HepG2 (cell line): ENCODE measurements around the gene GNAI2. TPM values are rescaled to one million over a fixed set of nuclear protein-coding genes. Genes with fewer than 3 reads are reported as not detected.

ENCODE experiments used
- ATF7 ChIP-seq, 2 experiments: fragments of 450-650 bp in 1 of 2; sonication (generic) in 1 of 2; formaldehyde crosslinking in 1 of 2; IDR thresholded peaks; 2 replicates each; pipeline versions ENCODE4 v1.4.0 to v1.6.1; 2016 to 2020; ENCODE audit warnings: antibody characterized with exemption in 1 of 2, mild to moderate bottlenecking in 1 of 2, missing genetic modification reagents in 1 of 2
- DNMT3B ChIP-seq: conservative IDR thresholded peaks from 2 replicates; pipeline ENCODE4 v1.6.1; 2016; ENCODE audit warnings: missing biosample characterization, control low read depth
- GZF1 ChIP-seq: sonication (generic); formaldehyde crosslinking; IDR thresholded peaks from 2 replicates; pipeline ENCODE4 v1.5.1; 2020; ENCODE audit warnings: mild to moderate bottlenecking, missing genetic modification reagents
- JUNB ChIP-seq: sonication (generic); formaldehyde crosslinking; IDR thresholded peaks from 2 replicates; pipeline ENCODE4 v1.8.0; 2022; ENCODE audit warnings: missing genetic modification reagents, mild to moderate bottlenecking, borderline replicate concordance
- LRRFIP1 ChIP-seq: sonication (generic); formaldehyde crosslinking; conservative IDR thresholded peaks from 2 replicates; pipeline ENCODE4 v1.4.0; 2020; ENCODE audit warnings: missing genetic modification reagents
- MYPOP ChIP-seq: sonication (generic); formaldehyde crosslinking; IDR thresholded peaks from 2 replicates; pipeline ENCODE4 v1.8.1; 2023; ENCODE audit warnings: mild to moderate bottlenecking, moderate library complexity, missing genetic modification reagents
- RXRA ChIP-seq: sonication (generic); formaldehyde crosslinking; IDR thresholded peaks from 2 replicates; pipeline ENCODE4 v1.5.1; 2020; ENCODE audit warnings: missing genetic modification reagents
- SNAPC4 ChIP-seq: sonication (generic); formaldehyde crosslinking; IDR thresholded peaks from 2 replicates; pipeline ENCODE4 v1.4.0; 2020; ENCODE audit warnings: mild to moderate bottlenecking, missing genetic modification reagents
- ZBTB4 ChIP-seq: sonication (generic); formaldehyde crosslinking; IDR thresholded peaks from 2 replicates; pipeline ENCODE4 v1.4.0; 2020; ENCODE audit warnings: missing genetic modification reagents, mild to moderate bottlenecking, borderline replicate concordance
- ZBTB8A ChIP-seq: sonication (generic); formaldehyde crosslinking; IDR thresholded peaks from 2 replicates; pipeline ENCODE4 v1.4.0; 2020; ENCODE audit warnings: mild to moderate bottlenecking, low read depth, missing genetic modification reagents, borderline replicate concordance
- ZHX1 ChIP-seq: sonication (generic); formaldehyde crosslinking; IDR thresholded peaks from 2 replicates; pipeline ENCODE4 v1.8.1; 2022; ENCODE audit warnings: low read depth, mild to moderate bottlenecking, missing genetic modification reagents
- ZNF331 ChIP-seq: sonication (generic); formaldehyde crosslinking; IDR thresholded peaks from 2 replicates; pipeline ENCODE4 v1.4.0; 2020; ENCODE audit warnings: missing genetic modification reagents
- ZNF557 ChIP-seq: sonication (generic); formaldehyde crosslinking; IDR thresholded peaks from 2 replicates; pipeline ENCODE4 v1.4.0; 2020; ENCODE audit warnings: missing genetic modification reagents
- polyA plus RNA-seq, 8 experiments: library from polyadenylated mRNA; depleted of rRNA in 3 of 8; stranded (reverse) in 7 of 8; unstranded in 1 of 8; fragments of >200 nt; fragmentation: Illumina TruSeq in 4 of 8; extraction: Trizol in 4 of 8; gene quantifications; 2 replicates each; pipeline versions ENCODE4 v1.2.1 to v1.2.3, GENCODE V29; 2011 to 2016; ENCODE audit warnings: low read depth in 4 of 8, missing spikeins in 1 of 8, mixed read lengths in 1 of 8; ENCODE audit not compliant: insufficient read depth in 1 of 8
- total RNA-seq, 5 experiments: library from RNA; depleted of rRNA; stranded (reverse); fragments of >200 nt; fragmentation: Illumina TruSeq; extraction: Trizol; gene quantifications; 2 replicates each; pipeline ENCODE4 v1.2.3, GENCODE V29; 2016; ENCODE audit warnings: low read depth in 1 of 5

GNAI2 gene
- total and polyA plus RNA-seq, 2 of the 13 experiments (the other 11 are each of a cell fraction or from before 2014, with no cell fraction given): 51.1 to 66.2 TPM

- TF ChIP-seq LRRFIP1: no peak
- no peak for TF ChIP-seq JUNB (CRISPR knock-in tag)
- TF ChIP-seq GZF1 (CRISPR knock-in tag): no peak
- TF ChIP-seq ATF7 (IDR thresholded peaks at IDR 0.05): no peak
- TF ChIP-seq ATF7 (CRISPR knock-in tag; IDR thresholded peaks at IDR 0.05): no peak
- no peak for TF ChIP-seq MYPOP (CRISPR knock-in tag)
- TF ChIP-seq DNMT3B (CRISPR knock-in tag): no peak
- no peak for TF ChIP-seq ZBTB4
- TF ChIP-seq ZNF557 (CRISPR knock-in tag): 0 out of 2 replicates have a peak, but pooled peaks have one; percentile 11
- TF ChIP-seq RXRA: 0 out of 2 replicates have a peak, but pooled peaks have one; percentile 7
- TF ChIP-seq SNAPC4 (CRISPR knock-in tag): no peak
- TF ChIP-seq ZBTB8A (CRISPR knock-in tag): no peak
- TF ChIP-seq ZHX1 (CRISPR knock-in tag): no peak
- TF ChIP-seq ZNF331 (CRISPR knock-in tag): no peak
Measured at GRCh38 chr3:50264964-50265485, 29.0 kb downstream of the GNAI2 start (continued).
